Measurements from ENCODE around the gene GNAS-AS1.

Gene GNAS-AS1

DNA sequence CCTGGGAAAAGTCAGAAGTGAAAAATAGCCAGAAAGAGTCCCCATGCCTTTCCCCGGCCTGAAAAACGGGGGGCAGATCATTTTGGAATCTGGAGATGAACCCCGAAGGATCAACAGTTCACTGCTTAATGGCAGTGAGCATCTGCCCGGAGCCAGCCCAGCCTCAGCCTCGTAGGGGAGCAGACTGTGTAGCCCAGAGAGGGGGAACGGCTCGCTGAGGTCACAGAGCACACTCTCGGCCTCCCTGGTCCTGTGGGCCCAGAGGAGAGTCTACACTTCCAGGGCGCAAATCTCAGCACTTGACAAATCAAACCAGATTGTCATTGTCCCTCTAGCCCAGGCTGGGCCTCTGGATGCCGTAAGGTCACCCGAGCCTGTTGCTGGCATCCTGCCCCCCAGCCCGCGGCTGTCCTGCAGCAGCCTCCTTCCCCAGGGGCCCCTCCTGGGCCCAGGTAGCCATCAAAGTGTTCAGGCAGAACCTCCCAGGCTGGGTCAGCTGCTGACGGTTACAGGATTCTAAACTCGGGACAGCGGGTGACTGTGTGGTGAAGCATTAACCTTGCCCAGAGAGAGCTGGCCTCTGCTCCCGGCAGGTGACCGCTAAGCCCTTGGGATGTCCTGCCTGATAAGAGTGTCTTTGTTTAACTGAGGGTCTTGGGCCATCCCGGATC lies 56.1 kb downstream of the GNAS-AS1 start:
- DNase-seq (ENCODE audit: low read depth), result no peak
- H3K4me3 ChIP-seq (ENCODE audit: low read depth, low read length), result no peak overlapping the region

GRCh38 chr20:58793512-58794420 lies 56.9 kb downstream of the GNAS-AS1 start:
- H3K4me3 ChIP-seq (ENCODE audit: low read depth, low read length), result no peak overlapping the region
- DNase-seq (ENCODE audit: low read depth), result no peak

DNA sequence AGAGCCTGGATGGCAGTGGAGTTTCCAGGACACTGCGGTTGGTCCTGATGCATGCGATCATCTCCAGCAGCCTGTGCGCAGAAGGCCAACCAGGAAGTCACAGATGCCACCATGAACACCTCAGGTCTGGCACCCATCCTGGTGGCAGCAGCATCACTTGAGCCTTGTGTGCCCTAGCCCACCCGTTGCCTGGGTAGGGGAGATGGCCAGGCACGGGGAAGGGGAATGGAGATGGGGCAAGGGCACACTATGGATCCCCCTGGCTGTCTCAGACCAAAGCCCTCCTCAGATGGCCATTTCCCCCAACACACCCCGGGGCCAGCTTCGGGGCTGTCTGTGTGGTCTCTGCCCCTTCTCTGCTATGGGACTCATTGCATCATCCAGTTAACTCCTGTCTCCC lies 58.3 kb downstream of the GNAS-AS1 start:
- no peak for DNase-seq (ENCODE audit: low read depth)
- H3K4me3 ChIP-seq (ENCODE audit: low read depth, low read length), result no peak overlapping the region

DNA sequence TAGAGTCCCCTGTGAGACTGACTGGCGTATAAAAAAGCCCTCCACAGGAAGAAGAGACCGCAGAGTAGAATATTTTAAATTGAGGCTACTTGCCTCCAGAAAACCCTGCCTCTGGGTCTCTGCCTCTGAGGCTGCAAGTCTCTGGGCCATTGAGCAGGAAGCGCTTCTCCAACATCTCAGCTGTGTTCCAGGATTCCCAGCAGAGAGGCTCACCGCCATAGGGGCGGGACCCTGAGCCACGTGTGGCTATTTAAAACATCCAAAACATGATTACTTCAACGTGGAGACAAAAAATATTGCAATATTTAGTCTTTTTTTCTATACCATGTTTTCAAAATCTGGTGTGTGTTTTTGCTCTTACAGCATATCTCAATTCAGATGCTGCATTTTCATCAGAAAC lies 59.4 kb downstream of the GNAS-AS1 start:
- no peak overlapping the region for H3K4me3 ChIP-seq (ENCODE audit: low read depth, low read length)
- no peak for DNase-seq (ENCODE audit: low read depth)

DNA sequence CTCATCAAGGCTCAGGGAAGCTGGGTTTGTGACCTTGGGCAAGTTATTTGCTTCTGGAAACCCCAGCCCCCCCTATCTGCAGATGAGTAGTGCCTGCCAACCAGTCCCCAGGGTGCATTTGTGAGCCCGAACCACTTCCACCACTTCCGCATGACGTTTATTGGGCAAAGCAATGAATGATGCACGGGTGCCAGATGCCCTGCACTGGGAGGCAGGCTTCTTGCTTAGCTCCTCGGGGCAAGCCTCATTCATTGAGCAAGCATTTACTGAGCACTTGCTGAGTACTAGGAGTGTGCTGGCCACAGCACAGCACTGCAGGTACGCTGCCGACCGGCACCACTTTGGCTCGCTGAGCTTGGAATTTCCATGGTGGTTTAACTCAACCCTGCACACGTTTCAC lies 60.2 kb downstream of the GNAS-AS1 start:
- H3K4me3 ChIP-seq (ENCODE audit: low read depth, low read length), result no peak overlapping the region
- no peak for DNase-seq (ENCODE audit: low read depth)

DNA sequence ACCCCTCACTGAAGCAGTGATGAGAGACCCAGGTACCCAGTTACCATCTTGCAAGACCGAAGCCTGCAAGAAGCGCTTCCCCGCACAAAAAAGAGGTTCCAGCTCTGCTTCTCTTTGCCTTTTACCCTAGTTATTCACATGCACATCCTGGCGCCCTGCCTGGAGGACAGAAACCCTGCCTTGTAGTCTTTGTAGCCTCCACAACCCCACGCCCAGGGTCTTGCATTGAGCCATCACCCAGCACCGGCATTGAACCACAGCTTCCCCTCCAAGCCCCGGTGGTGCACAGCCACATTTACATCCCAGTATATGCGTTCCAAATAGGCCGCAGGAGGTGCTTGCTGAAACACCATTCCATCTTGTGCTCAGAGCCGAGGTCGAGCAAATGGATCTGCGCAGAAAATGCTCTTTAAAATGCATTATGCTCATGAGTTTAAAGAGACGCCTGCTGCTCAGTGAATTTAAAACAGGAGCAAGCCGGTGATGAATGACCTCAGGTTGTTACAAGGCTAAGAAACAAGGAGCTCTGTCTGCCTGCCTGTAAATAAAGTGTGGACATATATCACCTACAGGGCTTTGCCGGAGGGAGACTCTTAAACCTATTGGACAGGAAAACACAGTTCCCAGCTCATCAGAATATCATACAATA lies 61.7 kb downstream of the GNAS-AS1 start:
- no peak for DNase-seq (ENCODE audit: low read depth)
- H3K4me3 ChIP-seq (ENCODE audit: low read depth, low read length), result no peak overlapping the region

DNA sequence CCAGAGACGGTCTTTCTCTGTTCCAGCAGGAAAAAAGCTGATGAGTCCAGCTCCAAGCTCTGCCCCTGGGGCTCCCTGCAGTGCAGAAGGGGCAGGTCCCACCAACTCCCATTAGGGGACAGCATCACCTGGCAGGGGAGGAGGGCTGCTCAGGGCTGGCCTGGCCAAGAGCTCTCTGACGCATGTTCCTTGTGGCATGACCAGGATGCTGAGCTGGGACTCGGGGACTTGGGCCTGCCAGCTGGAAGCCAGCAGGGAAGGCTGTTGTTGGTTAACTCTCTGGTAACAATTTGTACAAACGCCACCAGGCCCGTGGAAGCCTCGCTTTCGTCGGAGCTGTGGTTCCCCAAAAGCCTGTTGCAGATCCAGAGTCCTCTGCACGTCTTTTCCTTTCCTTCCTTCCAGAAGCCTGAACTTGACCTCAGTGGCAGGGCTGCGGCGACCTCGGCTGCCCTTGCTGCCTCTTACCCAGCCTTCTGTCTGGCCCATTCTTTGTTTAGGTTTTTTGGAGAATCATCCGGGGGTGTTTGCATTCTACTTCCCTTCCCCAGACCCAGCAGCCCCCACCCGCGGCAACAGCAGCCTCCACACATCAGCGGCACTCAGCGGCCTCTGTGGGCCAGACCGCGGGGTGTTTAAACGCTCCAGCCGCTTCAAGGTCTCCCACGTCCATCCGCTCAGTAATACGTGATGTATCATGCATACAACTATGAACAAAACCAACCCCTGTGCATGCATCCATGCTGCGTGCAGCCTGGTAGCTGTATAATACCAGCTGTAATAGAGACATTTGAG lies 63.3 kb downstream of the GNAS-AS1 start:
- no peak overlapping the region for H3K4me3 ChIP-seq (ENCODE audit: low read depth, low read length)
- DNase-seq (ENCODE audit: low read depth), result no peak

GRCh38 chr20:58784321-58785074 lies 66.2 kb downstream of the GNAS-AS1 start:
- no peak overlapping the region for H3K4me3 ChIP-seq (ENCODE audit: low read depth, low read length)
- DNase-seq (ENCODE audit: low read depth), result no peak

DNA sequence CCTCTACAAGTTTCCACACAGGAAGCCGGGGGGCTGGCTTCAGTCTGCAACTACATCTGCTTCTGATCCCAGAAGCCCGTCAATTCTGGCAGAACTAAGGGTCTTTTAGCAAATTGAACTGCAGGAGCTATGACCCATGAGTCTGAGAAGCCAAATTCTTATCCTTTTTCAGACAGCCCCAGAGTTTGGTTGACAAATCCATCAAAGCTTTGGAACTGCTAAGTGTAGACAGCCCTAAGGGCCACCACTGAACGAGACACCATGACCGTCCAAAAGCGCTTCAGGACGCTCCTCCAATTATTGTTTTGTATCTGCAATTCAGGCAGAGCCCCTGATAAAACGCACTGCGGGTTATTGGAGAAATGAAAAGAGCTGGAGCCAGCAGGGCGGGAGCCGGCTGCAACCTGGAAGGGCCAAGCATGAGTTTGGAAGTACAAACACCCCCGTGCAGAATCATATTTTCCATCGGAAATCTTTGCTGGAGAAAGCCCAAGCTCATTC lies 67.1 kb downstream of the GNAS-AS1 start:
- DNase-seq (ENCODE audit: low read depth), result no peak
- no peak overlapping the region for H3K4me3 ChIP-seq (ENCODE audit: low read depth, low read length)

GRCh38 chr20:58781138-58781537 lies 69.6 kb downstream of the GNAS-AS1 start:
- H3K4me3 ChIP-seq (ENCODE audit: low read depth, low read length), result no peak overlapping the region
- no peak for DNase-seq (ENCODE audit: low read depth)

- DNase-seq (ENCODE audit: low read depth), result no peak
- H3K4me3 ChIP-seq (ENCODE audit: low read depth, low read length), result no peak overlapping the region
Measured at GRCh38 chr20:58778760-58779159, 71.9 kb downstream of the GNAS-AS1 start.

GRCh38 chr20:58777657-58778056 lies 73.0 kb downstream of the GNAS-AS1 start:
- no peak overlapping the region for H3K4me3 ChIP-seq (ENCODE audit: low read depth, low read length)
- DNase-seq (ENCODE audit: low read depth), result no peak

GRCh38 chr20:58776109-58776508 lies 74.6 kb downstream of the GNAS-AS1 start:
- DNase-seq (ENCODE audit: low read depth), result no peak
- no peak overlapping the region for H3K4me3 ChIP-seq (ENCODE audit: low read depth, low read length)

DNA sequence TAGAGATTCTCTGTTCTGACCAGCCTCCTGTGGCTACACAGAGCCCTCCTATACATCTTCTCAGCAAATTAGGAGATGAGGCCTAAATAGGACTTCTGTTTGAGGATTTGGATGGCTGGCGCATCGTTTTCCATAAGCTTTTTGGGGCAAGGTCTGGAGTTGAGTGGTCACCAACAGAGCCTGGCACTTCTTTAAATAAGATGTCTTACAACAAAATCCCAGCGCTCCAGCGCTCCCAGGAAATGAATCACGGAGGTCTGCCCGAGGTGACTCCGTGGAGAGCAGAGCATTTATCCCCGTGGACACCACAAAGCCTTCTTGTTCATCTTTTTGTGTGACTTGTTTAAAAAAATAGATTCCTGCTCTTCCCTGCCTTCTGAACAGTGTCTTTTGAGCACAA lies 75.3 kb downstream of the GNAS-AS1 start:
- H3K4me3 ChIP-seq (ENCODE audit: low read depth, low read length), result no peak overlapping the region
- no peak for DNase-seq (ENCODE audit: low read depth)

DNA sequence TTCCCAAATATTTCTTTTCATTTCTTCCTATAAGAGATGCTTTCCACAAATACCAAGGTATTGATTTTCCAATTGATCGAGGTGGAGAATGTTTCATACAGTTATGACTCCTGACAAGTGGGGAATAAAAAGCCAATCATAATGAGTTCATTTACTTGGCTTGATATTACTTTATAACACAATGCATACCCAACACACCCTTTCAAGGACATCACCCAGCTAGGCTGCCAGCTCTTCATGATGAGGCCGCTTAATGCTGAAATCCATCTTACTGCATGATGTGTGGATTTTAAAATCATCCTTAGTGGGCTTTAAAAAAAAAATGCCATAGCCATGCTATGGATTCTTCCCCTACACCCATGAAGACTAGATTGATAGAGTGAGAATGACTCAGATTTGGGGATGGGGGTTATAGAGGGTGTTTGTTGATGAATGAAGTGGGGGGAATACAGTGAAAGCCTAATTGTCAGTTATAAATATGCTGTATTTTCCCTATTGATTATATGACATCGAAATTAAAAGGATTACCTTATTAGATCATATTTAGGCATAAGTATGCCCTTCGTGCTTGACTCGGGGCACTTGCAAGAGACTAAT lies 75.9 kb downstream of the GNAS-AS1 start:
- H3K4me3 ChIP-seq (ENCODE audit: low read depth, low read length), result no peak overlapping the region
- no peak for DNase-seq (ENCODE audit: low read depth)

DNA sequence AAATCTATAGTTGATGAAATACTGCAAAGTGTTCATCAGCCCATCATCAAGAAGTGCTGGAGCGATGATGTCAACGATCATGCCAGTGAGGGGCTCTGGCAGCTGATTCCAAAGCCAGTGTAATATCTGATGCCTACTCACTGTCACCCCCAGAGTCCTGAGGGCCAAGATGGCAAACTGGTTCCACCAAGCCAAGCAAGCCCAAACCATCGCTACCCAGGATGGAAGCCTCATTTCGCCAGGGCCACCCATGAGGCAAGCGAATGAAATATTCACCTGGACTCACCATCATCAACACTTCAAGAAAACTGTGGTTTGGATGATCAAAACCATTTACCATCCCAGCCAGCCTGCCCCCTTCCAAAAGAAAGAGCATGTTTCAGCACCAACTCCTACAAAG lies 76.5 kb downstream of the GNAS-AS1 start:
- DNase-seq (ENCODE audit: low read depth), result no peak
- H3K4me3 ChIP-seq (ENCODE audit: low read depth, low read length), result no peak overlapping the region

- no peak overlapping the region for H3K4me3 ChIP-seq (ENCODE audit: low read depth, low read length)
- DNase-seq (ENCODE audit: low read depth), result no peak
Measured at GRCh38 chr20:58772786-58773185, 77.9 kb downstream of the GNAS-AS1 start.
